Measurements from ENCODE around the gene GPR61.

- TF ChIP-seq CTCF (IDR thresholded peaks at IDR 0.05; ENCODE audit: low read depth, low read length) (no peak), MYC (IDR thresholded peaks at IDR 0.05; ENCODE audit: low read depth, low read length) (no peak), POLR2A (IDR thresholded peaks at IDR 0.05; ENCODE audit: extremely low read depth, insufficient read length) (no peak)
Observed at GRCh38 chr1:109531380-109531779, 8.3 kb upstream of the GPR61 start.
